Muscle of arm (tissue), 12 donors: ENCODE results near the gene PIK3R6. TPM values are rescaled to one million over a fixed set of nuclear protein-coding genes. Genes with fewer than 3 reads are reported as not detected.

ENCODE experiments used
- DNase-seq: peaks from one replicate; pipeline ENCODE4 v3.0.0-alpha.2; 2013
- polyA plus RNA-seq, 12 donors: library from polyadenylated mRNA; unstranded; fragments of 120-200 nt; gene quantifications; one replicate each; pipeline ENCODE4 v1.2.1, GENCODE V29; 2013; ENCODE audit not compliant: insufficient read length in 12 of 12

The PIK3R6 gene
- polyA plus RNA-seq, 12 donors = 3.0 to 5.8 (median 4.1) TPM; not detected in 1

GRCh38 chr17:8798176-8798845 lies 69.2 kb downstream of the PIK3R6 start:
- no peak for DNase-seq

DNA sequence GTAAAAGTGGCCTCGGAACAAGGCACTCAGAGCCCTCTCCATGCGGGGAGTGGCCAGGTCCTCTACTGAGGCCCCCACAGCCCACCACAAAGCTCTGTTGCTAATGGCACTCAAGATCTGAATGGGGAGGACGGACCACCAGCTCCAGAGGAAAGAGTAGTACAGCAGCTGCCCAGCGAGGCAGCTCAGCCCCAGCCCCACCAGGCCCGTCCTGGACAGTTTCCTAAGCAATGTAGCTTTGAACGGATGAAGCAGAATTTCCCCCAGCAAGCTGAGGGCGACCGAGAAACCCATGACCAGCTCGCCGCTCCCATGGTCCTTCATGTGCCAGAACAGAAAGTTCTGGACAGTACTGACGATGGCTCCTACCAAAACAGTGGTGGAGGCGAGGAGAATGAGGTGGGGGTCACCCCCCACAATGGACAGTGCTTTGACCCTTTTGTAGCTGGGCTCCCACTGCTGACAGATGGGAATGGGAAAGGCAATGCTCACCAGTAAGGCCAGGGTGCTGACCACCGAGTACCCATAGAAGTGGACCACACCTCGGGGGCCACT lies 69.8 kb downstream of the PIK3R6 start:
- no peak for DNase-seq

DNA sequence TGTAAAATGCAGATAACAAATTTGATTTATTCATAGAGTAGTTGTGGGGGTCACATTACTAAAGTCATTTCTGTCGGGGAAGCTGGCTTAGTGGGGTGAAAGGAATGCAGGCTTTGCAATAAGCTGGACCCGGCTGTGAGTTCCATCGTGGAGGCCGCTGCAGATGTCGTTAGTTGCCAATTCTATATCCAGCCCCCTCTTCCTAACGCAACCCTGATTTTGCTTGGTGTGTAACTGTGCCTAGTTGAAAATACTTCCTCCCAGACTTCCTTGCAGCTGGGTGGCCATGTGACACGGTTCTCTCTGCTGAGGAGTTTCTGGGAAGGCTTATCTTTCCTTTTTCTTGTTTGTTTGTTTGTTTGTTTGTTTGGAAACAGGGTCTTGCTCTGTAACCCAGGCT lies 72.8 kb downstream of the PIK3R6 start:
- DNase-seq = no peak

DNA sequence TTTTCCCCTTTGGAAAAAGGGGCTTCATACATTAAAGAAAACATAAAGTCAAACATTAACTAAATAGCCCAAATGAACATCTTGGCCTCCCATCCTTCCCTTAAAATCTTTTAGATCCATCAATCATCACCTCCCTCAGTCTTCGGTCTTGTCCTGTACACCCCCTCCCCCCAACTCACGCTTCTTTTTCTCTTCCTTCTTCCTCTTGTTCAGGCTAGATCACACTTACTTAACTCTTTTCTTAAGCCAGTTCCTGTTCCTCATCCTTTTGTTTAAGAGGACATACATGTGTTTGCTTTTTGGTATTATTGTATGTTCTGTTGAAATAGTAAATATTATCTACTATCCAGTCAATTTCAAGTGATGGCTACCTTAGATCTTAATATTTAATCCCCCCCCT lies 73.8 kb downstream of the PIK3R6 start:
- DNase-seq = no peak

GRCh38 chr17:8792646-8793045 lies 74.8 kb downstream of the PIK3R6 start:
- DNase-seq = no peak

DNA sequence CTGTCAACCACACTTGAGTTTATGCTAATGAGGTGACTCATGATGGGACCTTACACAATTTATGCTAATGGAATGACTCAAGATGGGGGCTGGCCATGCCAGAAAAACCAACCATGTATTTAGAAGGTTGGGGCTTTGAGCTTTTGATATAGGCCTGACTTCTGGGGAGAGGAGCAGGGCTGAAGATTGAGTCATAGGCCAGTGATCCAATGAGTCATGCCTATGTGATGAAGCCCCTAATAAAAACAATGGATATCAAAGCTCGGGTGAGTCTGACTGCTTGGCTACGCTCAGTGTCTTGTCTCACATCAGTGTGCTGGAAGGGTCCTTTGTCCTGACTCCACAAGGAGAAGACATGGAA lies 75.6 kb downstream of the PIK3R6 start:
- DNase-seq = no peak

- no peak for DNase-seq
Measured at GRCh38 chr17:8791248-8791909, 76.1 kb downstream of the PIK3R6 start.

- DNase-seq = no peak
Measured at GRCh38 chr17:8789743-8790142, 77.7 kb downstream of the PIK3R6 start.

DNA sequence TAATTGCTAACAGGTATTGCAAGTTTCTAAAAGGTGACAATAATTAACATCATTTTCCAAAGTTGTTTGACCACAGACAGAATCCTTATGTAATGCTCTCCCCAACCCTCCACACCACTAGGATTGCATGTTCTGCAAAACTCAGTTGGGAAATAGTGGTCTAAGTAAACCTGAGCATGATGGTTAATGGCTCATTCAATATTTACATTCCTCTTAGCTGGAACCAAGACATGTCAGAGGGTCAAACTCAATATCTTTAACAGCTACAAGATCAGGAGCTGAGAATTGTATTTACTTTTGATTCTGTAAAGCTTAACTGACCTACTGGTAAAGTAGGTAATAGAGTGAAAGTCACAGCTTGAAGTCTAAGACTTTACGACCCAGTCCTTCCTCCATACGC lies 78.5 kb downstream of the PIK3R6 start:
- DNase-seq = no peak

- peak; percentile 84 for DNase-seq
Measured at GRCh38 chr17:8785547-8786413, 81.7 kb downstream of the PIK3R6 start.

DNA sequence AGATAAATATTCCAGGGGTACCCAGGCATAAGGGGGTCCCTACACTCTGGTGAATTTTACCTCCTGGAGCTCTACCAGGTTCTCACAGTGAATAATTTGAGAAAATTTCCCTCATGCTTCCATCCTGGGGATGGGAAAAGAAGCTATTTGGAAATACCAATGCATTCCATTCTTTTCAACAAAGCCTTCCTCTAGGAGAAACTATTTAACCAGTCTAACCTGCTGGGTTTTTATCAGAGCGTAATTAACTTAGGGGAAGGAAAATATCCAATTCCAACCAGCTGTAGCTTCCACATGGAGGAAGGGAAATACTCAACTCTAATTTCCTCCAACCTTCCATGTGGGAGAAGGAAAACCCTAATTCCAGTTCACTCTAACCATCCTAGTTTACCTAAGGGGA lies 85.3 kb downstream of the PIK3R6 start:
- DNase-seq = no peak

GRCh38 chr17:8781776-8782175 lies 85.7 kb downstream of the PIK3R6 start:
- DNase-seq = no peak

- DNase-seq = no peak
Measured at GRCh38 chr17:8776881-8777280, 90.6 kb downstream of the PIK3R6 start.

- DNase-seq = no peak
Measured at GRCh38 chr17:8776248-8776647, 91.2 kb downstream of the PIK3R6 start.

- DNase-seq = no peak
Measured at GRCh38 chr17:8766731-8767130, 100.7 kb downstream of the PIK3R6 start.

DNA sequence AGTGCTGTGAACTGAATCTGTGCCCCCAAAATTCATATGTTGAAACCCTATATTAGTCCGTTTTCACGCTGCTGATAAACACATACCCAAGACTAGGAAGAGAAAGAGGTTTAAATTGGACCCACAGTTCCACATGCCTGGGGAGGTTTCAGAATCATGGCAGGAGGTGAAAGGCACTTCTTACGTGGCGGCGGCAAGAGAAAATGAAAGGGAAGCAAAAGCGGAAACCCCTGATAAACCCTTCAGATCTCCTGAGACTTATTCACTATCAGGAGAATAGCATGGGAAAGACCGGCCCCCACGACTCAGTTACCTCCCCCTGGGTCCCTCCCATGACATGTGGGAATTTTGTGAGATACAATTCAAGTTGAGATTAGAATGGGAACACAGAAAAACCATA lies 105.5 kb downstream of the PIK3R6 start:
- DNase-seq = no peak

DNA sequence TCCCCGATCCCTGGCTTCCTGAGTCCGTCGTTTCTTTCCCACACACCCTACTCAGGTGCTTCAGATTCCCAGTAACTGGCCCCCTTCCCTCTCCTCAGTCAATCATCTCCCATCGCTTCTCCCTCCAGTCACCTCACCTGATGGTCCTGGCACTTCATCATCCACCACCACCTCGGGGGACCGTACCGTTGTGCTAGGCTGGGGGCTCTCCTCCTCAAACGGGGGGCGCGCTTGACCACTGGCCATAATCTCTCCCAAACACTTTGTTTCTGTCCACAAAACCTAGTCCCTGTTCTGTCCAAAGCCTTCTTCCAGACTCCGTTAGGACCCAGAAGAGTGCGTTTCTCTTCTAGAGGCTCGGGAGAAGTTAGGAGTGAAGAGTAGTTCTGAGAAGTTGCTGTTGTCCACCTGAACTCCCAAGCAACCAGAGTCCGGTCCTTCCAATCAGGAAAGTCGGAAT lies 109.3 kb downstream of the PIK3R6 start, which contains the start of gene SPDYE4:
SPDYE4 (minus strand) TSS at position 410 of the 460 bp plus-strand sequence; CDS start at position 246, 164 bp downstream.
- DNase-seq = no peak

- no peak for DNase-seq
Measured at GRCh38 chr17:8757189-8757588, 110.3 kb downstream of the PIK3R6 start.

DNA sequence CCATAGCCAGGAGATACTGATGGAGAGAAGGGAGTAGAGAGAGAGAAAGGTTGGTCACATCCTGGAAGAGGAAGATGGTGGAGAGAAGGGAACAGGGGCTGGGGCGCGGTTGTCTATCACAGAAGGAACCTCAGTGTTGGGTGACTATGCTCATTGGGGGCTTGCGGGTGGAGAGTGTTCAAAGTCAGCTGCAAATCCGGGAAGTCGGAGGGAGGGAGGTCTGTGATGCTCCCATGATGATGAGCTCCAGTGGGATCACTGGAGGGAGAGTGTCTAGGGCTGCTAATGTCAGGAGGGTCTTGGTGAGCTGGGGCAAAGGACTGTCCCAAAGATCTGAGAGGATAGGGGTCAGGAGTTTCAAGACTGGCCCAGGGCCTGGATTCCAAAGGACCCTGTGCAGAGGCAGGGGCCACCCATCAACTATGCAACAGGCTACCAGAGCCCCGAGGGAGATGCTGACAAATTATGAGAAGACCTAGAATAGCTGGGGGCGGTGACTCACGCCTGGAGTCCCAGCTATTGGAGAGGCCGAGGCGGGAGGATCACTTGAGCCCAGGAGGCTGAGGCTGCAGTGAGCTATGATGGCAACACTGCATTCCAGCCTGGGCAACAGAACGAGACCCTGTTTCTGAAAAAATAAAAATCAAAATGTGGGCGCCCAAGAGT lies 111.8 kb downstream of the PIK3R6 start:
- no peak for DNase-seq

GRCh38 chr17:8754890-8755289 lies 112.6 kb downstream of the PIK3R6 start:
- DNase-seq = no peak

- no peak for DNase-seq
Measured at GRCh38 chr17:8753976-8754440, 113.5 kb downstream of the PIK3R6 start.
